Mucosa of gallbladder (tissue), 1 donor: ENCODE data around the gene C3orf22. TPM values are rescaled to one million over a fixed set of nuclear protein-coding genes. Genes with fewer than 3 reads are reported as not detected.
A peak's percentile ranks its signal among the peaks of the same experiment; 100 is the strongest.
"Not testable (repeated sequence)": the region's sequence is repeated elsewhere in the genome, so short reads cannot be mapped to it uniquely, and the experiment has no call there.

ENCODE experiments used
- DNase-seq: peaks from one replicate; pipeline ENCODE4 v3.0.0-alpha.2; 2020; ENCODE audit warnings: low spot score
- total RNA-seq: library from RNA; stranded (reverse); gene quantifications from one replicate; pipeline ENCODE4 v1.2.1, GENCODE V29; 2021
- donor health status: DM: no; HTN: no; CAD: no.

Gene C3orf22
- total RNA-seq, result not detected

GRCh38 chr3:126558336-126559071, at the start of gene C3orf22:
TSS of gene C3orf22 (minus strand) at chr3:126558932. CDS start at chr3:126553390, 5,542 bp downstream.
- peak; percentile 2 for DNase-seq

GRCh38 chr3:126607214-126607908, 48.6 kb upstream of the C3orf22 start:
- no peak for DNase-seq

GRCh38 chr3:126606001-126606400, 47.3 kb upstream of the C3orf22 start:
- no peak for DNase-seq

- DNase-seq, result no peak
Observed at GRCh38 chr3:126604691-126605090, 46.0 kb upstream of the C3orf22 start.

- DNase-seq, result no peak
Observed at GRCh38 chr3:126599101-126599500, 40.4 kb upstream of the C3orf22 start.

GRCh38 chr3:126595479-126595878, 36.7 kb upstream of the C3orf22 start:
- not testable (repeated sequence) for DNase-seq

- DNase-seq, result not testable (repeated sequence)
Observed at GRCh38 chr3:126591515-126591914, 32.8 kb upstream of the C3orf22 start.

GRCh38 chr3:126582311-126582710, 23.6 kb upstream of the C3orf22 start:
- DNase-seq, result no peak

- no peak for DNase-seq
Observed at GRCh38 chr3:126581569-126581968, 22.8 kb upstream of the C3orf22 start.

GRCh38 chr3:126580746-126581145, 22.0 kb upstream of the C3orf22 start:
- no peak for DNase-seq

GRCh38 chr3:126578702-126579101, 20.0 kb upstream of the C3orf22 start:
- DNase-seq, result no peak

GRCh38 chr3:126577261-126577660, 18.5 kb upstream of the C3orf22 start:
- no peak for DNase-seq

GRCh38 chr3:126573492-126574117, 14.9 kb upstream of the C3orf22 start:
- DNase-seq, result no peak

GRCh38 chr3:126571078-126571477, 12.3 kb upstream of the C3orf22 start:
- no peak for DNase-seq

GRCh38 chr3:126570103-126570541, 11.4 kb upstream of the C3orf22 start:
- no peak for DNase-seq

- DNase-seq, result no peak
Observed at GRCh38 chr3:126569390-126569975, 10.8 kb upstream of the C3orf22 start.

GRCh38 chr3:126568776-126569342, 10.1 kb upstream of the C3orf22 start:
- DNase-seq, result no peak

GRCh38 chr3:126567696-126568438, 9.1 kb upstream of the C3orf22 start:
- DNase-seq, result no peak

- no peak for DNase-seq
Observed at GRCh38 chr3:126562737-126563276, 4.1 kb upstream of the C3orf22 start.

- DNase-seq, result peak; percentile 1
Observed at GRCh38 chr3:126557761-126558160, 971 bp downstream of the C3orf22 start.

- peak; percentile 9 for DNase-seq
Observed at GRCh38 chr3:126557415-126557745, 1.4 kb downstream of the C3orf22 start.
